A549 (cell line): ENCODE measurements around the gene PGBD1. TPM values are rescaled to one million over a fixed set of nuclear protein-coding genes. Genes with fewer than 3 reads are reported as not detected.

ENCODE experiments used
- ATAC-seq, 2 experiments: fragments of 200-7000 bp in 1 of 2; fragments of >200 bp in 1 of 2; cut with Nextera tagmentation in 1 of 2; cut with Tn5 transposase in 1 of 2; 3 replicates each; pipeline versions ENCODE4 v1.8.0 to v1.9.1; 2018 to 2020; ENCODE audit warnings: mild to moderate bottlenecking in 1 of 2, moderate library complexity in 1 of 2
- CTCF ChIA-PET: fragments of 300-600 bp; sonication (Branson Sonifier 250); formaldehyde crosslinking; extraction: SDS; loops from one replicate; lab custom pipeline; 2021; ENCODE audit warnings: antibody characterized with exemption, inconsistent platforms; lab: Yijun Ruan, JAX
- POLR2A ChIA-PET: fragments of 350-600 bp; formaldehyde crosslinking; extraction: SDS; loops from one replicate; lab custom pipeline; 2021; ENCODE audit warnings: antibody characterized with exemption, inconsistent platforms; lab: Yijun Ruan, JAX
- DNase-seq, 2 experiments: peaks; one replicate each; pipeline versions ENCODE4 v3.0.0 to v3.0.0-alpha.2; 2011 to 2016; ENCODE audit warnings: low read depth in 1 of 2, low spot score in 1 of 2
- FAIRE-seq: peaks from 2 replicates; lab custom pipeline; 2011; peaks lifted over from hg19 to GRCh38; lab: Jason Lieb, UNC
- H3K27ac ChIP-seq, 2 experiments: fragments of >200 bp; sonication (Bioruptor Twin); formaldehyde crosslinking; 3 replicates each; pipeline ENCODE4 v1.5.1; 2016 to 2017
- H3K4me1 ChIP-seq: fragments of >200 bp; sonication (Bioruptor Twin); formaldehyde crosslinking; 3 replicates; pipeline ENCODE4 v1.6.1; 2016
- H3K4me2 ChIP-seq: fragments of >200 bp; sonication (Bioruptor Twin); formaldehyde crosslinking; 3 replicates; pipeline ENCODE4 v1.6.1; 2016
- H3K4me3 ChIP-seq: fragments of >200 bp; sonication (Bioruptor Twin); formaldehyde crosslinking; 3 replicates; pipeline ENCODE4 v1.5.1; 2016
- H3K9me3 ChIP-seq: fragments of >200 bp; sonication (Bioruptor Twin); formaldehyde crosslinking; 3 replicates; pipeline ENCODE4 v1.6.1; 2016
- ATOH8 ChIP-seq: fragments of 250-450 bp; sonication (Bioruptor Pico); IDR thresholded peaks from 2 replicates; pipeline ENCODE4 v1.5.0; 2020; ENCODE audit warnings: low read depth, mild to moderate bottlenecking, moderate library complexity
- BHLHE40 ChIP-seq: IDR thresholded peaks from 2 replicates; pipeline ENCODE4 v1.6.1; 2012; ENCODE audit warnings: low read depth, low read length, inconsistent platforms
- CBX2 ChIP-seq: fragments of 200-600 bp; sonication (generic); IDR thresholded peaks from 2 replicates; pipeline ENCODE4 v1.6.1; 2016; ENCODE audit warnings: low read depth, mild to moderate bottlenecking, borderline replicate concordance
- CTCF ChIP-seq: fragments of >200 bp; sonication (Bioruptor Twin); formaldehyde crosslinking; IDR thresholded peaks from 3 replicates; pipeline ENCODE4 v1.5.1; 2016
- ELK1 ChIP-seq: fragments of 150-350 bp; IDR thresholded peaks from 2 replicates; pipeline ENCODE4 v1.6.1; 2014; ENCODE audit warnings: low read depth, mild to moderate bottlenecking, low read length
- FOSL2 ChIP-seq, 2 experiments: fragments of 450-650 bp in 1 of 2; fragments of >200 bp in 1 of 2; sonication (Bioruptor Twin) in 1 of 2; formaldehyde crosslinking; IDR thresholded peaks; 2 replicates each; pipeline versions ENCODE4 v1.5.0 to v1.6.1; 2016 to 2020; ENCODE audit warnings: mild to moderate bottlenecking in 1 of 2, moderate library complexity in 1 of 2
- FOXS1 ChIP-seq: fragments of 250-450 bp; sonication (Bioruptor Pico); IDR thresholded peaks from 2 replicates; pipeline ENCODE4 v1.5.0; 2020; ENCODE audit warnings: mild to moderate bottlenecking, moderate library complexity
- HEYL ChIP-seq: fragments of 250-450 bp; sonication (Bioruptor Pico); IDR thresholded peaks from 2 replicates; pipeline ENCODE4 v1.8.0; 2021; ENCODE audit warnings: mild to moderate bottlenecking, moderate library complexity
- NFE2L2 ChIP-seq: fragments of 150-350 bp; conservative IDR thresholded peaks from 2 replicates; pipeline ENCODE4 v1.6.1; 2014; ENCODE audit warnings: low read length
- NPAS2 ChIP-seq: fragments of 250-450 bp; sonication (Bioruptor Pico); IDR thresholded peaks from 2 replicates; pipeline ENCODE4 v1.8.0; 2022; ENCODE audit warnings: mild to moderate bottlenecking, moderate library complexity, borderline replicate concordance
- RCOR1 ChIP-seq: fragments of 150-350 bp; IDR thresholded peaks from 2 replicates; pipeline ENCODE4 v1.6.1; 2014; ENCODE audit warnings: antibody characterized with exemption, low read length, low read depth
- REST ChIP-seq: fragments of 200-600 bp; sonication (generic); IDR thresholded peaks from 2 replicates; pipeline ENCODE4 v1.6.1; 2016; ENCODE audit warnings: antibody characterized with exemption, mild to moderate bottlenecking, moderate library complexity
- SMC3 ChIP-seq: fragments of >200 bp; sonication (Bioruptor Twin); formaldehyde crosslinking; IDR thresholded peaks from 3 replicates; pipeline ENCODE4 v1.6.1; 2018; ENCODE audit warnings: inconsistent platforms
- WGBS: methylation state at CpG from one replicate; pipeline ENCODE4 v1.1.6; 2017; ENCODE audit errors: missing lambda C conversion rate; 5-methylcytosine and 5-hydroxymethylcytosine counted together
- polyA plus RNA-seq, 4 experiments: library from polyadenylated mRNA; depleted of rRNA in 3 of 4; stranded (reverse); fragments of >200 nt; fragmentation: RNase III in 1 of 4; extraction: RNeasy Plus Mini Kit Qiagen cat#74134 plus additional on column Dnase treatment in 1 of 4; gene quantifications; 2 replicates in 3 of 4; 3 replicates in 1 of 4; pipeline ENCODE4 v1.2.3, GENCODE V29; 2011 to 2017

The PGBD1 gene
- polyA plus RNA-seq, 2 of the 4 experiments (the other 2 are of a cell fraction) = 4.1 to 7.0 TPM

GRCh38 chr6:28263922-28264321, 17.4 kb upstream of the PGBD1 start:
- WGBS = 41% methylated on average over 2 of the region's 2 CpGs
- peaks cover 16% of the 10 kb centered on the region for H3K4me1 ChIP-seq
- no peak overlapping the region for H3K4me3 ChIP-seq
- CTCF ChIA-PET = interaction anchor here (0.7 to 0.8 kb wide), 2 partner anchors 38 to 91 kb away, joined by 3 read pairs; no protein-coding TSS in a partner anchor
- no peak overlapping the region for H3K4me2 ChIP-seq
- FAIRE-seq (no peak), DNase-seq (no peak), ATAC-seq (no peak)
- H3K27ac ChIP-seq = no peak overlapping the region
- no peaks in the 10 kb centered on the region for H3K9me3 ChIP-seq
- TF ChIP-seq RCOR1 (no peak), CTCF (no peak), ATOH8 (CRISPR knock-in tag) (no peak), NFE2L2 (no peak), CBX2 (no peak), HEYL (no peak), FOSL2 (IDR thresholded peaks at IDR 0.05) (no peak), FOSL2 (CRISPR knock-in tag; IDR thresholded peaks at IDR 0.05) (no peak), REST (no peak)
- TF ChIP-seq, all 56 proteins: peak for 0
- POLR2A ChIA-PET = no interaction called here

GRCh38 chr6:28264834-28265401, 16.5 kb upstream of the PGBD1 start:
- FAIRE-seq (no peak), DNase-seq (no peak), ATAC-seq (no peak)
- ChIA-PET CTCF (interaction anchor here (0.6 to 0.8 kb wide), 2 partner anchors 90 to 1108 kb away, joined by 3 to 5 read pairs; no protein-coding TSS in a partner anchor), POLR2A (interaction anchor here (1.1 kb wide), 1 partner anchor 70 kb away, joined by 3 read pairs; no protein-coding TSS in a partner anchor)
- Histone ChIP-seq H3K4me1 (peaks cover 25% of the 10 kb centered on the region), H3K27ac (no peak overlapping the region), H3K4me2 (no peak overlapping the region), H3K9me3 (no peaks in the 10 kb centered on the region), H3K4me3 (no peak overlapping the region)
- TF ChIP-seq NPAS2 (CRISPR knock-in tag) (no peak), SMC3 (no peak), ATOH8 (CRISPR knock-in tag) (no peak)
- WGBS = 57% methylated on average over 4 of the region's 4 CpGs

- FAIRE-seq = no peak
- WGBS = 0% methylated on average over 5 of the region's 5 CpGs
- Histone ChIP-seq H3K4me3 (peak overlapping the region; percentile 68), H3K9me3 (no peaks in the 10 kb centered on the region), H3K4me2 (peak overlapping the region; percentile 69), H3K4me1 (peaks cover 25% of the 10 kb centered on the region), H3K27ac (peak overlapping the region; percentile 93 to 96)
- ChIA-PET POLR2A (interaction anchor here (0.6 to 1.6 kb wide), 10 partner anchors 14 to 715 kb away, joined by 3 to 25 read pairs (median 6); partner anchors contain the start of genes PGBD1, ZKSCAN3, ZKSCAN4 and ZSCAN31), CTCF (interaction anchor here (1.3 to 1.7 kb wide), 2 partner anchors 32 to 89 kb away, joined by 4 to 6 read pairs; no protein-coding TSS in a partner anchor)
- ATAC-seq = no peak
- TF ChIP-seq FOXS1 = no peak
- no peak for TF ChIP-seq ELK1
- no peak for TF ChIP-seq BHLHE40
- DNase-seq = no peak
Observed at GRCh38 chr6:28266563-28266961, 14.8 kb upstream of the PGBD1 start.
